IPS-20b (cell line): ENCODE results near the gene TMEM205.
"Not testable (repeated sequence)": the region's sequence is repeated elsewhere in the genome, so short reads cannot be mapped to it uniquely, and the experiment has no call there.

Source experiments
- H3K27ac ChIP-seq: one replicate; pipeline ENCODE4 v1.5.1; 2013; ENCODE audit warnings: low read length
- H3K27me3 ChIP-seq: 2 replicates; pipeline ENCODE4 v1.6.1; 2013; ENCODE audit warnings: mild to moderate bottlenecking, low read length, inconsistent platforms; ENCODE audit not compliant: insufficient read depth
- H3K36me3 ChIP-seq: 2 replicates; pipeline ENCODE4 v1.6.1; 2013; ENCODE audit warnings: low read depth, mild to moderate bottlenecking, inconsistent platforms, low read length, moderate library complexity; ENCODE audit not compliant: insufficient read depth
- H3K4me1 ChIP-seq: 2 replicates; pipeline ENCODE4 v1.6.1; 2013; ENCODE audit warnings: mild to moderate bottlenecking, control low read depth, inconsistent platforms, low read length, moderate library complexity; ENCODE audit not compliant: insufficient read depth
- H3K4me3 ChIP-seq: 2 replicates; pipeline ENCODE4 v1.5.1; 2013; ENCODE audit warnings: mild to moderate bottlenecking, low read length, inconsistent platforms
- H3K9ac ChIP-seq: 2 replicates; pipeline ENCODE4 v1.6.1; 2013; ENCODE audit warnings: low read depth, mild to moderate bottlenecking, inconsistent platforms, low read length, moderate library complexity
- H3K9me3 ChIP-seq: 2 replicates; pipeline ENCODE4 v1.6.1; 2013; ENCODE audit warnings: mild to moderate bottlenecking, low read depth, low read length, inconsistent platforms; ENCODE audit not compliant: insufficient read depth

TMEM205 gene

GRCh38 chr19:11354102-11354501 is 8.0 kb upstream of the TMEM205 start:
- H3K27me3 ChIP-seq = peaks cover 30% of the 10 kb centered on the region
- not testable (repeated sequence) for H3K4me1 ChIP-seq, H3K36me3 ChIP-seq, H3K9ac ChIP-seq, H3K4me3 ChIP-seq, H3K9me3 ChIP-seq, H3K27ac ChIP-seq

GRCh38 chr19:11349171-11349570 is 3.1 kb upstream of the TMEM205 start:
- Histone ChIP-seq H3K9ac (no peak overlapping the region), H3K36me3 (no peaks in the 10 kb centered on the region)

DNA sequence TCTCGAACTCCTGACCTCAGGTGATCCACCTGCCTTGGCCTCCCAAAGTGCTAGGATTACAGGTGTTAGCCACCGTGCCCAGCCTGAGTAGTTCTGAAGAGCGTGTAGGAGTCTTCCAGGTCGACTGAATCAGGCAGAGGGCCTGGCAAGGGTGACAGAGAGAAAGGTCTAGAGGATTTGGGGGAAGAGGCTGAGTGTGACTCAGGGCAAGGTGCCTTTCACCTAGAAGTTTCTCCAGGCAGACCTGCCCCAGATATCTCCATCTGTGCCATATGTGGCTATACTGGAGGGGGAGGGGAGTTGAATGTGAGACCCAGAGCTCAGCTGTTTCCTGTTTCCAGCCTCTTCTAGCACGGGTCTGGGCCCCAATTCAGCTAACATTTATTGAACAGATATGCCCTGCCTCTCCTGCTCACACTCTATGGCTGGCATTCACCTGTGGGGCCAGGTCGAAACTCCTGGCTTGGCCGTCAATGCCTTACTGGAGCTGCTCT is 1.5 kb upstream of the TMEM205 start:
- Histone ChIP-seq H3K9me3 (no peaks in the 10 kb centered on the region), H3K9ac (no peak overlapping the region), H3K27ac (no peak overlapping the region), H3K4me3 (no peak overlapping the region), H3K27me3 (no peaks in the 10 kb centered on the region), H3K4me1 (peaks cover 4% of the 10 kb centered on the region), H3K36me3 (no peaks in the 10 kb centered on the region)

More at GRCh38 chr19:11349171-11349570, 3.1 kb upstream of the TMEM205 start:
- H3K4me3 ChIP-seq = no peak overlapping the region
- H3K9me3 ChIP-seq = no peaks in the 10 kb centered on the region
- no peaks in the 10 kb centered on the region for H3K27me3 ChIP-seq
- H3K4me1 ChIP-seq = peaks cover 4% of the 10 kb centered on the region
- no peak overlapping the region for H3K27ac ChIP-seq

DNA sequence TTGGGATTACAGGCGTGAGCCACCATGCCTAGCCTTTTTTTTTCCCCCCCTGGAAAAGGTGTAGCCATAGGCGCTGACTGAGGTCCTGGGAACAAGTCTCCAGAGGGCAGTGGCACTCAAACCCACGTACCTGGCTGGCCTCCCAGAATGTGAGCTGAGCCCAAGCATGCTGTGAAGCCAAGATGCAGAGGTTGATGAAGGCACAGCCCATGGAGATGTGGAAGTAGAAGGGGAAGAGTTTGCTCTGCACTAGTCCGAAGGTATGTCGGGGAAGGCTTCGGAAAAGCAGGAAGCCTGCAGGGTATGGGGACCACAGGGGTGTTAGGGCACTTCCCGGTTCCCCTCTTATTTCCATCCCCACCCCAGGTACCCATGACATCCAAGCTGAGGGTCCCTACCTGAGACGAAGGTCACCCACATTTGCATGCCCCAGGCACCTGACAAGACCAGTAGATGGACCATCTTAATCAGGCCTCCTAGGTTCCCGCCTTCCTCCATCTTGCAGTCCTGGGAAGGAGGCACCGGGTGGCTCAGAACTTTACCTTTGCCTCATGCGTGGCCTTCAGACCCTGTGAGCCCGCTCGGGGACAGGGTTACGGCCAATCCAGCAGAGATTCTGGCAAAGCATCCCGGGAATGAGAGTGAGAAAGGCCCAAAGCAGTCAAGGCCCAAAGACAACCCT is 805 bp downstream of the TMEM205 start:
- Histone ChIP-seq H3K4me3 (peak overlapping the region; percentile 96), H3K27ac (no peak overlapping the region), H3K27me3 (no peaks in the 10 kb centered on the region), H3K4me1 (peaks cover 4% of the 10 kb centered on the region), H3K9ac (peak overlapping the region; percentile 88; the same call in 1 of the 2 replicates), H3K36me3 (no peaks in the 10 kb centered on the region), H3K9me3 (no peaks in the 10 kb centered on the region)

- no peaks in the 10 kb centered on the region for H3K36me3 ChIP-seq
- H3K9ac ChIP-seq = no peak overlapping the region
- peaks cover 4% of the 10 kb centered on the region for H3K4me1 ChIP-seq
- H3K27ac ChIP-seq = no peak overlapping the region
- H3K27me3 ChIP-seq = no peaks in the 10 kb centered on the region
- no peaks in the 10 kb centered on the region for H3K9me3 ChIP-seq
- no peak overlapping the region for H3K4me3 ChIP-seq
Measured at GRCh38 chr19:11342429-11342828, 3.6 kb downstream of the TMEM205 start.

DNA sequence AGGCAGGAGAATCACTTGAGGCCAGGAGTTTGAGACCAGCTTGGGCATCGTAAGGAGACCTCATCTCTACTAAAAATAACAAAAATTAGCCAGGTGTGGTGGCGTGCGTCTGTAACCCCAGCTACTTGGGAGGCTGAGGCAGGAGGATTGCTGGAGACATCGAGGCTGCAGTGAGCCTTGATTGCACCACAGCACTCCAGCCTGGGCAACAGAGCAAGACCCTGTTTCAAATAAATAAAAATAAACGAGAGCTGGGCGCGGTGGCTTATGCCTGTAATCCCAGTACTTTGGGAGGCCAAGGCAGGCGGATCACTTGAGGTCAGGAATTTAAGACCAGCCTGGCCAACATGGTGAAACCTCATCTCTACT is 6.0 kb downstream of the TMEM205 start:
- not testable (repeated sequence) for H3K27ac ChIP-seq, H3K9me3 ChIP-seq, H3K27me3 ChIP-seq, H3K36me3 ChIP-seq, H3K9ac ChIP-seq, H3K4me1 ChIP-seq
- H3K4me3 ChIP-seq = peak overlapping the region; percentile 79; the same call in 1 of the 2 replicates

GRCh38 chr19:11339254-11340098 is 6.6 kb downstream of the TMEM205 start, which contains the start of gene RAB3D:
RAB3D (minus strand) TSS chr19:11339657; CDS start chr19:11337399, 2,258 bp downstream.
- Histone ChIP-seq H3K27me3 (no peaks in the 10 kb centered on the region), H3K4me1 (no peaks in the 10 kb centered on the region; the same call in 1 of the 2 replicates), H3K9me3 (no peaks in the 10 kb centered on the region), H3K9ac (peak within 1 kb of the TSS; percentile 69; the same call in 1 of the 2 replicates), H3K4me3 (peak within 1 kb of the TSS; percentile 79), H3K27ac (no peak within 1 kb of the TSS), H3K36me3 (peaks cover 8% of the 10 kb centered on the region)

DNA sequence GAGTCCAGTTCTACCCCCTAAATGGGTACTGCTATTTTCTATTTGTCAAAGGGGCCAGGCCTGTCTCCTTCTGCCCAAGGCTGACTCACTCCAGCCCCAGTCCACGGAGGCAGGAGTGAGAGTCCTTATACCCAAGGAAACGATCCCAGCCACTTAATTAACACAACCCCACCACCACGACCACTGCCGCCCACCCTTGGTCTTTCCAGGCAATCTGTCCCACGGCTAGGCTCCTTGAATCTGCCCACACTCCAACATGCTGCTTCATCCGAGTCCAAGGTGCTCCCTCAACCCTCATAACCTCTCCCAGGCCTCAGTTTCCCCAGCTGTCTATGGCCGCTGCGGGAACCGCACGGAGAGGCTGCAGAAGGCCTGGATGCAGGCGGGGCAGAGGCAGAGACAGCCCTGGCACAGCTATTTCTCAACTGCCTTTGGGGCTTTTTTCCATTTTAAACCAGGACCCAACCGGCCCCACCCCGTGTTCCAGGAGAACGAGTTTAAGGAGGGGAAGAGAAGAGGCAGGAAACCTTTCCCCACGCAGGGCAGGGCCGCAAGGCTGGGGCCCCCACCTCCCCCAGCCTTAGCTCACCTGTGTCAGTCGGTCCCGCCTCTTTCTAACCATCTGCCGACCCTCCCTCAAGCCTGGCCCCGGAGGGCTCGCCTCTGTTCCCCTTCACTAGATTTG is 7.4 kb downstream of the TMEM205 start:
- Histone ChIP-seq H3K9me3 (no peaks in the 10 kb centered on the region), H3K4me3 (peak overlapping the region; percentile 79), H3K36me3 (peaks cover 8% of the 10 kb centered on the region)

DNA sequence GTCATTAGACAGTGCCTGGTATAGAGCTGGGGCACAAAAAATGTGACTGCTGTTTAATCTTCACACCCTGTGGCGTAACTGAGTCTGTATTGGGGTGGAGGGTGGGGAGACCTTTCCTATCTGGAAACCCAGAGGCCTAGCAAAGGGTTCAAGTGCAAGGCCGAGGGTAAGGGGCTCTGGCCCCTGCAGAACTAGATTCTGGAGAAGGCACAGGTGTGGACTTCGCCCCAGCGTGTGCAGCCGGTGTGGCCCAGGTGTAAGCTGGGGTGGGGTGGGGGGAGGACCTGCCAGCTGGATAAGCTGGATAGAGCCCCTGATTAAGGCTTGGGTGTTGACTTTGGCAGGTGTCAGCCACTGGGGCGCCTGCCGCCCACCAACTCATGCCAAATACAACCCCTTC is 7.9 kb downstream of the TMEM205 start:
- Histone ChIP-seq H3K4me3 (no peak overlapping the region), H3K9ac (no peak overlapping the region), H3K27ac (no peak overlapping the region), H3K4me1 (no peaks in the 10 kb centered on the region; the same call in 1 of the 2 replicates), H3K9me3 (no peaks in the 10 kb centered on the region), H3K36me3 (peaks cover 8% of the 10 kb centered on the region), H3K27me3 (no peaks in the 10 kb centered on the region)

More for the DNA sequence above, 7.4 kb downstream of the TMEM205 start:
- peak overlapping the region; percentile 69; the same call in 1 of the 2 replicates for H3K9ac ChIP-seq
- no peak overlapping the region for H3K27ac ChIP-seq
- H3K4me1 ChIP-seq = no peaks in the 10 kb centered on the region; the same call in 1 of the 2 replicates
- H3K27me3 ChIP-seq = no peaks in the 10 kb centered on the region

DNA sequence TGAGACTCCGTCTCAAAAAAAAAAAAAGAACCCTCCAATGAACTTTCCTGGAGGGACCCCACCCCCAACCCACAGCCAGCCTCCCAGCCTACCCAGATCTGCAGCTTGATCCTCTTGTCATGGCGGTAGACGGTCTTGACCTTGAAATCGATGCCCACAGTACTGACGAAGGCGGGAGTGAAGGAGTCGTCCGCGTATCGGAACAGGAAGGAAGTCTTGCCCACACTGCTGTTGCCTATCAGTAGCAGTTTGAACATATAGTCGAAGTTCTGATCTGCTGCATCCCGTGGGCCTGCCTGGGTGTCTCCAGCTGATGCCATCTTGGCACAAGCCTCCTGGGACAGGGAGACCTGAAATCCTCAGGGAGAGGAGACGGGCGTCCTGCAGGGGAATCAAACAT is 9.0 kb downstream of the TMEM205 start:
- H3K36me3 ChIP-seq = peaks cover 13% of the 10 kb centered on the region
- no peaks in the 10 kb centered on the region; the same call in 1 of the 2 replicates for H3K4me1 ChIP-seq
- no peak overlapping the region for H3K4me3 ChIP-seq
- H3K27ac ChIP-seq = no peak overlapping the region
- no peaks in the 10 kb centered on the region for H3K27me3 ChIP-seq
- H3K9ac ChIP-seq = no peak overlapping the region
- no peaks in the 10 kb centered on the region for H3K9me3 ChIP-seq

DNA sequence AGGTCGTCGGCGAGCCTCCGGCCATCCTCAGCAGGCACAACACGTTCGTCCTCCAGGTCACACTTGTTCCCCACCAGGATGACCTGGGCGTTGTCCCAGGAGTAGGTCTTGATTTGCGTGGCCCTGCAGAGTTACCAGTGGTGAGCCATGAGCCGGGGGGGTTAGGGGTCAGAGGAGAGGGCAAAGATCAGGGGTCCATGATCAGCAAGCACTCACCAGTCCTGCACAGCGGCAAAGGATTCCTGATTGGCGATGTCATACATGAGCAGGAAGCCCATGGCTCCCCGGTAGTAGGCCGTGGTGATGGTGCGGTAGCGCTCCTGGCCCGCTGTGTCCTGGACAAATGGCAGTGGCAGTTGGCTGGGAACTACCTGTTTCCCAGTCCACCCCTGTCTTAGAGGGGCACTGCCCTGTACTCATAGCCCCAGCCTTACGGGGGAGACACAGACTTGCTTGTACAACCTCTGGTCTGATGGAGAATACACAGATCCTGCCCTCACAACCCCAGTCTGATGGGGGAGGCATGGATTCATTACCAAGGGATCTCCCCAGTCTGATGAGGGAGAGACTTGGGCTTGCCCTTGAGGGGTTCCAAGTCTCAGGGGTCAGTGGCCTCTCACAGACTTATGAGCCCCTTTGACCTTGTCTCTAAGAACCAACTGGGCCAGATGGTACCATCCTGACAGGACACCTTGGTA is 10.5 kb downstream of the TMEM205 start:
- no peak overlapping the region for H3K4me3 ChIP-seq
- peaks cover 13% of the 10 kb centered on the region for H3K36me3 ChIP-seq
- H3K9me3 ChIP-seq = no peaks in the 10 kb centered on the region
- H3K27me3 ChIP-seq = no peaks in the 10 kb centered on the region
- no peaks in the 10 kb centered on the region; the same call in 1 of the 2 replicates for H3K4me1 ChIP-seq
- no peak overlapping the region for H3K27ac ChIP-seq
- H3K9ac ChIP-seq = no peak overlapping the region
